A673 (cell line): ENCODE data around the gene FNDC11. TPM values are rescaled to one million over a fixed set of nuclear protein-coding genes. Genes with fewer than 3 reads are reported as not detected.

Source experiments
- BruUV-seq: library from RNA; stranded (reverse); fragments of 400-500 nt; replicated peaks from 2 replicates; lab custom pipeline; 2021; lab: Mats Ljungman, UMichigan
- CTCF ChIA-PET: fragments of 300-600 bp; sonication (Branson Sonifier 250); formaldehyde crosslinking; loops from one replicate; lab custom pipeline; 2022; ENCODE audit warnings: antibody characterized with exemption; lab: Charles Lee
- POLR2A ChIA-PET: fragments of 300-600 bp; sonication (Branson Sonifier 250); formaldehyde crosslinking; loops from one replicate; lab custom pipeline; 2022; ENCODE audit warnings: antibody characterized with exemption; ENCODE audit not compliant: low non-redundant PET; lab: Charles Lee
- DNase-seq: peaks from one replicate; pipeline ENCODE4 v3.0.0-alpha.2; 2015; ENCODE audit warnings: low spot score
- H3K27ac ChIP-seq: fragments of 200-600 bp; sonication (generic); 2 replicates; pipeline ENCODE4 v1.5.1; 2016; ENCODE audit warnings: mixed run types, low read depth, mild to moderate bottlenecking, mixed read lengths, antibody characterized with exemption, low read length; ENCODE audit not compliant: poor library complexity, severe bottlenecking
- H3K27me3 ChIP-seq: fragments of 200-600 bp; sonication (generic); replicated peaks from 2 replicates; pipeline ENCODE4 v1.6.1; 2017; ENCODE audit warnings: mixed run types, low read depth, mild to moderate bottlenecking, mixed read lengths, antibody characterized with exemption, low read length; ENCODE audit not compliant: insufficient read depth, poor library complexity
- H3K36me3 ChIP-seq: fragments of 200-600 bp; sonication (generic); 2 replicates; pipeline ENCODE4 v1.6.1; 2016; ENCODE audit warnings: mixed run types, mild to moderate bottlenecking, mixed read lengths, antibody characterized with exemption, low read length; ENCODE audit not compliant: insufficient read depth, poor library complexity, severe bottlenecking
- H3K4me1 ChIP-seq: fragments of 200-600 bp; sonication (generic); 2 replicates; pipeline ENCODE4 v1.6.1; 2017; ENCODE audit warnings: mixed run types, mild to moderate bottlenecking, mixed read lengths, antibody characterized with exemption, low read length; ENCODE audit not compliant: insufficient read depth, poor library complexity, severe bottlenecking
- H3K4me3 ChIP-seq: fragments of 200-600 bp; sonication (generic); 2 replicates; pipeline ENCODE4 v1.5.1; 2016; ENCODE audit warnings: low read depth, mixed run types, mild to moderate bottlenecking, mixed read lengths, low read length; ENCODE audit not compliant: poor library complexity, severe bottlenecking
- H3K9me3 ChIP-seq: fragments of 200-600 bp; sonication (generic); 2 replicates; pipeline ENCODE4 v1.6.1; 2016; ENCODE audit warnings: mixed run types, low read depth, mild to moderate bottlenecking, mixed read lengths, antibody characterized with exemption, low read length; ENCODE audit not compliant: poor library complexity, severe bottlenecking
- CTCF ChIP-seq: fragments of 300-800, 200-600 bp; sonication (generic); conservative IDR thresholded peaks from 2 replicates; pipeline ENCODE4 v1.5.1; 2017; ENCODE audit warnings: low read depth, mild to moderate bottlenecking, antibody characterized with exemption, low read length, moderate library complexity, mixed read lengths
- EZH2 ChIP-seq: fragments of 200-600 bp; sonication (generic); IDR thresholded peaks from 2 replicates; pipeline ENCODE4 v1.6.1; 2017; ENCODE audit warnings: borderline replicate concordance, low read depth, mild to moderate bottlenecking, mixed read lengths, antibody characterized with exemption, low read length; ENCODE audit not compliant: poor library complexity, severe bottlenecking
- intact Hi-C: fragments of 100-400 bp; cut with micrococcal nuclease; formaldehyde crosslinking; loops from one replicate; pipeline ENCODE4 v1.10.0; 2022; ENCODE audit not compliant: unreplicated experiment
- total RNA-seq: library from RNA; stranded (reverse); gene quantifications from 2 replicates; pipeline ENCODE4 v1.2.3, GENCODE V29; 2021

The FNDC11 gene
- total RNA-seq, 1 experiment from 2014 or later = 0.21 TPM

- Histone ChIP-seq H3K36me3 (no peaks in the 10 kb centered on the region), H3K4me3 (no peak overlapping the region), H3K9me3 (no peaks in the 10 kb centered on the region), H3K27me3 (peaks cover 48% of the 10 kb centered on the region), H3K27ac (no peak overlapping the region), H3K4me1 (no peaks in the 10 kb centered on the region)
- TF ChIP-seq EZH2 (no peak), CTCF (no peak)
- intact Hi-C loops = no loop called here
- BruUV-seq = no TSS peak
- ChIA-PET CTCF (no interaction called here), POLR2A (no interaction called here)
- no peak for DNase-seq
Observed at GRCh38 chr20:63546256-63546955, 7.6 kb upstream of the FNDC11 start.

GRCh38 chr20:63546956-63547724, 6.8 kb upstream of the FNDC11 start:
- POLR2A ChIA-PET = no interaction called here

More at GRCh38 chr20:63546956-63547724, 6.8 kb upstream of the FNDC11 start:
- H3K27ac ChIP-seq = no peak overlapping the region
- TF ChIP-seq EZH2 = peak; percentile 51
- TF ChIP-seq CTCF = no peak
- H3K4me1 ChIP-seq = no peaks in the 10 kb centered on the region
- H3K4me3 ChIP-seq = no peak overlapping the region
- intact Hi-C loops = no loop called here
- CTCF ChIA-PET = no interaction called here
- no peaks in the 10 kb centered on the region for H3K36me3 ChIP-seq
- H3K9me3 ChIP-seq = no peaks in the 10 kb centered on the region
- no peak for DNase-seq
- H3K27me3 ChIP-seq = peaks cover 48% of the 10 kb centered on the region
- no TSS peak for BruUV-seq
